Stimulated activated CD8-positive, alpha-beta memory T cell treated with anti-CD3 and anti-CD28 coated beads, Interleukin-4, amount 100 ng/mL, for 1 hour (primary cell): ENCODE data around the gene TMC6.
"Not testable (repeated sequence)": the region's sequence is repeated elsewhere in the genome, so short reads cannot be mapped to it uniquely, and the experiment has no call there.

Experiments used
- DNase-seq, 2 donors: peaks; one replicate each; pipeline ENCODE4 v3.0.0-alpha.2; 2020; ENCODE audit warnings: low read depth in 2 of 2, low spot score in 1 of 2

TMC6 gene

GRCh38 chr17:78110363-78111015 is 18.1 kb downstream of the TMC6 start:
- DNase-seq: no peak

DNA sequence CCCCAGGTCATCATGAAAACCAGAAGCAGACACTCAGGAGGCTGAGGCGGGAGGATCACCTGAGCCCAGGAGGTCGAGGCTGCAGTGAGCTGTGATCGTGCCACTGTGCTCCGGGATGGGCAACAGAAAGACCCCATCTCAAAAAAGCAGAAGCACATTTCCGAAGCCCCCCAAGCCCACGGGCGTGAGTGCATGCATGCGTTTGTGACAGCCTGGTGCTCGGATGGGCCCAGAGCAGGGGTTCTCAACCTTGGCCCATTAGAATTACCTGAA is 19.1 kb downstream of the TMC6 start:
- no peak for DNase-seq

DNA sequence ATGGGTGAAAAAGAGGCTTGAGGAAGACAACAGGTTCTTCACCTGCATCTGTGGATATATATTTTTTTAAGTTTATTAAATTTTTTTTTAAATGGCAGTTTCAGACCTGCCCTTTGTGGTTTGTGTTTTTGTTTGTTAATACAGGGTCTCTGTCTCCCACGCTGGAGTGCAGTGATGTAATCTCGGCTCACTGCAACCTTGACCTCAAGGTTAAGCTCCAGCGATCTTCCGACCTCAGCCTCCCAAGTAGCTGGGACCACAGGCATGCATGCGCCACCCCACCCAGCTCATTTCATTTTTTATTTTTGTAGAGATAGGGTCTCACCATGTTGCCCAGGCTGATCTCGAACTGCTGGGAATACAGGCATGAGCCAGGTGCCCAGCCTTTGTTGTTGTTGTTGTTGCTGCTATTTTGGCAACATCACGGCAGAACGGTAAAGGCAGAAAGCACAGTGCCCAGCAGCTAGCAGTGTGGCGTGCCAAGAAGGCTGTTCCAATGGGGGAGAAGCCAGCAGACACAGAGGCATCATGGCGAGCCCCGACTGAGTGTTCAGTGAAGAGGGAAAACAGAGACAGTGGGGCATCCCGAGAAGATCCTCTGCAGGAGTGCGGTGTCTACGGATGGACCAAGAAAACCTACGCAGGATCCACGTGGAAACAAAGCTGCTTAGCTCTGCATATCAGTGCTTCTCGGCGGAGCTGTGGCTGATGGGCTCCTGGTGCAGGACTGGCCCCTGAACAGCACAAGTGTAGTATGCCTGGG is 19.6 kb downstream of the TMC6 start:
- no peak for DNase-seq

DNA sequence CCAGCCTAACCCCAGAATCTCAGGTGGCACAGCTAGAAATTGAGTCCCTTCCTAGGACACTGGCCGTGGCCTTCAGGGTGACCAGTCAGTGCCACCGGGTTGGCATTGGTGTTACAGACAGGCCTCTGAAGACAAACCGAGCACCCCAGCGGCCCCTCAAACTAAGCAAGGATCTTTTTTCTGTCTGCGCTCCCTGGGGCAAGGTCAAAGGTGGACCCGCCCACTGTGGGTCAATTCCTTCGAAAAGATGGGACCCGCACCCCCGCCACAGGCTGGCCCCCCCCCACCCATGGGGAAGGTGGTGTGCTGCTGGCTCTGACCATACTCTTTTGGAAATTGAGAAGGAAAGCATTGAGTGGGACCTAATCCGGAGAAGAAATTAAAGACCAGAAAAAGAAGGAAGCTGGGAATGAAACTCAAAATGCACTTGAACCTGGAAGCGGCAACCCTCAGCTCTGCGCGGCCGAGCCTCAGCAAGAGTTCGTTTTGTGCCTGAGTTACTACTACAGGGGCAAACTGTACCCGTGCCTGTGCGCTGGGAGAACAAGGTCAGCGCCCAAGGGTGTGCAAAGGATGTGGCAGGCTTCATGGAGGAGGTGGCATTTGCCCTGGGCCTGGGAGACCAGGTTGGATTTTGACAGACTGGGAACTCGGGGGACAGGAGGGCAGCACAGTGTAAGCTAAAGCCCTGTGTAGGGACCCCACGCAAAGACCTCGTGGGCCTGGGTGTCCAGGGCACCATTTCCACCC is 20.4 kb downstream of the TMC6 start:
- DNase-seq: no peak

- DNase-seq: no peak
These were observed 21.1 kb downstream of the TMC6 start for GRCh38 chr17:78107457-78107856.

DNA sequence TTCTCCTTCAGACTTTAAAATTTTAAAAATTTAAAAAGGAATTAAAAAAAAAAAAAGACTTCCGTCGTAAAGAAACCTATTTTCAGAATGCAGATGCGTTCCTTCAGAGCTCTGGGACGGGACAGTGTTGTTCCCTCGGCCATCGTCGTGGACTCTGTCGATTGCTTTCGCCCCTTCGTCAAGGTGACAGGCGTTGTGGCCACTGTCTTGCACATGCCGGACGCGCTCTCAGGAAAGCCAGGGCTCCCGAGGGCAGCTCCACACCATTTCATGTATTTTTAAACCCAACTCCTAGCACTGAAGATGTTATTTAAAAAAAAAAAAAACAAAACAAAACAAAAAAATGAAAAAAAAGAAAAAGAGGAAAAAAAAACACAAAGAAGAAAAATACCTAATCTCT is 22.3 kb downstream of the TMC6 start:
- no peak for DNase-seq

- no peak for DNase-seq
These were observed 23.0 kb downstream of the TMC6 start for GRCh38 chr17:78105551-78105950.

DNA sequence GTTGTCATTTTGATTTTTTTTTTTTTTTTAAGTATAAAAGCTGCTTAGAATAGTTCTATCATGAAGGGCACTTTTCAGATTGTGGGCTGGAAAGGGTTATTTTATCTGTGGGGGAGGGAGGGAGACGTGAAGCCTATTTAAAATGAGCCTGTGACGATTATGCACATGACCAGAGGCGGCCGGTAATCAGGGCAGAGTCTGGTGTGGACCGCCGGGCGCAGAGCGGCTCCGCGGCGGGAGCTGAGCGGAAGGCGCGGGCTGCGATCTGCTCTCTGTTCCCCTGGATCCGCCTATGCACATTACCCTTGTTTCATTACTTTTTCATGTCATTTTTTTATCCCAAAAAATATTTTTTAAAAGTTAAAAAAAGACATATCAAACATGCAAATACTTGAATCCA is 23.5 kb downstream of the TMC6 start:
- no peak for DNase-seq

DNA sequence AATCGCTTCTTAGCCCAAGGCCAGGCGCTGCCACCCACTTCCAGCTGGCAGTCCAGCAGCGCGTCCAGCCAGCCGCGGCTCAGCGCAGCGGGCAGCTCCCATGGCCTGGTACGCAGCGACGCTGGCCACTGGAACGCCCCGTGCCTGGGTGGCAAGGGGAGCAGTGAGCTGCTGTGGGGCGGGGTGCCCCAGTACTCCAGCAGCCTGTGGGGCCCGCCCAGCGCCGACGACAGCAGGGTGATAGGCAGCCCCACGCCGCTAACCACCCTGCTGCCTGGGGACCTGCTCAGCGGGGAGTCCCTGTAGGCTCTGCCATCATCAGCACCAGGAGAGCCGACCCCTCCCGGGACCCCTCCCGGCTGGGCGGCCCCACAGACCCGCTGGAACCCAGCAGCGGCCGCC is 24.0 kb downstream of the TMC6 start:
- no peak for DNase-seq

DNA sequence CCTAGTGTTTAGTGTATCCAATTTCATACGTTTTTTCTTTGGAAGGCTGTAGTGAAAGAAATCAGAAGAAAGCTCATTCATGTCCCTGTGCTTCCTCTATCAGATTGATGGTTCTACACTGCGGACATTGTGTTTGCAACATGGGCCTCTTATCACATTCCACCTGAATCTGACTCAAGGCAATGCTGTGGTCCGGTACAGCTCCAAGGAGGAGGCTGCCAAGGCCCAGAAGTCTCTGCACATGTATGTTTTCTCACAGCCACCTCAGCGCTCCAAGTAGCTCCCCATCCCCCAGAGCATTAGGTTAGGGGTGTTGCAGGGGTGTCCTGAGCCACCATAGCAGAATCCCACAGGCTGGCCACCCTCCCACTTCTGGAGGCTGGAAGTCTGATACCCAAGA is 25.2 kb downstream of the TMC6 start:
- DNase-seq: no peak

- no peak for DNase-seq
These were observed 27.0 kb downstream of the TMC6 start for GRCh38 chr17:78101542-78101941.

GRCh38 chr17:78101112-78101511 is 27.4 kb downstream of the TMC6 start:
- no peak for DNase-seq

DNA sequence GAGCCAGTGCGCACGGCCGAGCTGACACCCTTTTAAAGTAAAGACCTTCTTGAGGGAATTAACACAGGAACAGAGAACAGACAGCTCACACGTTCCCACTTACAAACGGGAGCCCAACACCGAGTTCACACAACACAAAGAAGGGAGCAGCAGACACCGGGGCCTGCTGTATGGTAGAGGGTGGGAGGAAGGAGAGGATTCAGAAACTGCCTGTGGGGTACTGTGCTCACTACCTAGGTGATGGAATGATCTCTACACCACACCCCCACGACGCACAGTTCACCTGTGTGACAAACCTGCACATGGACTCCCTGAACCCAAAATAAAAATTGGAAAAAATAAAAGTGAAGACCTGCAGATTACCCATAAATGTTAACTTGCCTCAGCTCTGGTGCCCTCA is 32.5 kb downstream of the TMC6 start:
- DNase-seq: no peak

DNA sequence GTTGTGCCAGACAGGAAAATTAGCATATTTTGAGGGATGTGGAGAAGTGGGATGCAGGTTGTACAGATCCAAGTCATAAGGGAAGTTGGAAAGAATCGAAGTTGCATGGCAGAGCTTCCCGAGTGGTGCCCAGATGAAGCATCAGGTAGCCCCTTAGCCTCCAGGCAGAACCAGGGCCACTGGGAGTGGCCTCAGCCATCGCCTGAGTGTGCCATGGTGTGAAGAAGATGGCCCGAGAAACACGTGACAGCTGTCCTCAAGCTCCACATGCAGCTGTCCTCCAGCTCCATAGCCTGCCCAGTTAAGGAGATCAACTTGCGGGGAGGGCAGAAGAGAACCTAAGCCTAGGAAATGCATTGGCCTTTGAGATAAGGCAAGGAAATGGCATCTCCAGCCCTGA is 33.5 kb downstream of the TMC6 start:
- no peak for DNase-seq

GRCh38 chr17:78092794-78093324 is 35.7 kb downstream of the TMC6 start:
- DNase-seq: no peak

- no peak for DNase-seq
These were observed 38.8 kb downstream of the TMC6 start for GRCh38 chr17:78089576-78090281.

GRCh38 chr17:78088529-78088928 is 40.0 kb downstream of the TMC6 start:
- no peak for DNase-seq

DNA sequence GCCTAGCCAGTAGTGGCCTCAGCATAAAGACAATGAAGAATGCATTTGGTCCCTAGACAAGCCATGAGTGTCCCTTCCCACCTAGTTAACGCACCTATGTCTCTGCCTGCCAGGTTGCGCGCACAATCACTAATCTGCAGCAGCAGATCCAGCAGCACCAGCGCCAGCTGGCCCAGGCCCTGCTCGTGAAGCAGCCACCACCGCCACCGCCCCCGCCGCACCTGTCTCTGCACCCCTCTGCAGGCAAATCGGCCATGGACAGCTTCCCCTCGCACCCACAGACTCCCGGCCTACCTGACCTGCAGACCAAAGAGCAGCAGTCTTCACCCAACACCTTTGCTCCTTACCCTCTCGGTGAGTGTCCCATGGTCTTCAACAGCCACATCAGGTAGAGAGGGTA is 41.8 kb downstream of the TMC6 start:
- DNase-seq: no peak

DNA sequence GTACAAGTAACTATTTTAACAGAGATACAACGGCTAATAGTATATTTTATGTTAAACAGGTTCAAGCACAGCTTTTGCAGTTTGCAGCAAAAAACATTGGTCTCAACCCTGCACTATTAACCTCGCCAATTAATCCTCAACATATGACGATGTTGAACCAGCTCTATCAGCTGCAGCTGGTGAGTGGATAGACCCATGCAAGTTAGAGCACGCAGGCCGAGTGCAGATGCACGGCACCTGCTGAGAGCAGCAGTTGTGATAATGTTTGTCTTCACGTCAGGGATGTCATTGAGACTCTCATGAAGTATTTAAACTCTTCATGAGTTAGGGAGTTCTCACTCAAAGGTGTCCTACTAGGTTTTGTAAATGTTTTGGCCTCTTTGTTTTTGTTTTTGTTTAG is 45.6 kb downstream of the TMC6 start:
- DNase-seq: no peak

GRCh38 chr17:78082355-78082872 is 46.1 kb downstream of the TMC6 start:
- not testable (repeated sequence) for DNase-seq

- no peak for DNase-seq
These were observed 47.0 kb downstream of the TMC6 start for GRCh38 chr17:78081551-78081950.
